ENCODE data around the gene SLC2A13. TPM values are rescaled to one million over a fixed set of nuclear protein-coding genes. Genes with fewer than 3 reads are reported as not detected.

The SLC2A13 gene
- total and polyA plus RNA-seq, 10 of the 15 experiments (the other 5 are each of a cell fraction or from before 2014, with no cell fraction given), result 0.05 to 3.7 (median 0.25) TPM

- H3K9me3 ChIP-seq (replicated peaks; ENCODE audit: control insufficient read depth, insufficient read depth, low read length), result no peaks in the 10 kb centered on the region
- no peak overlapping the region for H3K27ac ChIP-seq (ENCODE audit: control insufficient read depth, insufficient read depth)
- no peaks in the 10 kb centered on the region for H3K27me3 ChIP-seq (replicated peaks in 1 of 2; ENCODE audit: control insufficient read depth in 2 of 2, insufficient read depth in 2 of 2, low read length in 1 of 2)
- no peaks in the 10 kb centered on the region for H3K36me3 ChIP-seq (ENCODE audit: control insufficient read depth in 2 of 2, insufficient read depth in 2 of 2, low read length in 1 of 2)
- in situ Hi-C loops (cut with MboI) (no loop called here), intact Hi-C loops (cut with micrococcal nuclease; ENCODE audit: unreplicated experiment) (no loop called here)
- WGBS (ENCODE audit: insufficient coverage, insufficient replicate concordance, low lambda C conversion rate, missing lambda C conversion rate), result 36% methylated on average over 11 of the region's 11 CpGs
- no peak overlapping the region for H2AFZ ChIP-seq (ENCODE audit: control insufficient read depth, low read depth, low read length)
- POLR2A ChIA-PET, result no interaction called here
- no peaks in the 10 kb centered on the region for H3K4me1 ChIP-seq (ENCODE audit: control insufficient read depth, insufficient read depth, low read length)
- no peak overlapping the region for H3K4me2 ChIP-seq (ENCODE audit: control insufficient read depth, insufficient read depth)
- FAIRE-seq, result no peak
- DNase-seq (ENCODE audit: low read depth, low spot score), result no peak
- H3K79me2 ChIP-seq (ENCODE audit: control insufficient read depth, insufficient read depth, low read length), result no peaks in the 10 kb centered on the region
- no peak overlapping the region for H3K9ac ChIP-seq (ENCODE audit: control insufficient read depth, insufficient read depth, low read length)
- BruUV-seq (replicated peaks), result no TSS peak
- TF ChIP-seq ZNF207 (IDR thresholded peaks at IDR 0.05; ENCODE audit: borderline replicate concordance), result no peak
- TF ChIP-seq, protein P1, sequence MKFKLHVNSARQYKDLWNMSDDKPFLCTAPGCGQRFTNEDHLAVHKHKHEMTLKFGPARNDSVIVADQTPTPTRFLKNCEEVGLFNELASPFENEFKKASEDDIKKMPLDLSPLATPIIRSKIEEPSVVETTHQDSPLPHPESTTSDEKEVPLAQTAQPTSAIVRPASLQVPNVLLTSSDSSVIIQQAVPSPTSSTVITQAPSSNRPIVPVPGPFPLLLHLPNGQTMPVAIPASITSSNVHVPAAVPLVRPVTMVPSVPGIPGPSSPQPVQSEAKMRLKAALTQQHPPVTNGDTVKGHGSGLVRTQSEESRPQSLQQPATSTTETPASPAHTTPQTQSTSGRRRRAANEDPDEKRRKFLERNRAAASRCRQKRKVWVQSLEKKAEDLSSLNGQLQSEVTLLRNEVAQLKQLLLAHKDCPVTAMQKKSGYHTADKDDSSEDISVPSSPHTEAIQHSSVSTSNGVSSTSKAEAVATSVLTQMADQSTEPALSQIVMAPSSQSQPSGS (IDR thresholded peaks at IDR 0.05; ENCODE audit: low read length), result no peak
- TF ChIP-seq ZNF622 (IDR thresholded peaks at IDR 0.05), result no peak
- no peak for TF ChIP-seq YBX1 (IDR thresholded peaks at IDR 0.05)
- no peak for TF ChIP-seq USF1 (IDR thresholded peaks at IDR 0.05; ENCODE audit: borderline replicate concordance, extremely low read length, insufficient read depth, low read depth, low read length)
- SMC1A ChIA-PET (ENCODE audit: uncharacterized antibody, unreplicated experiment), result no interaction called here
- H3K4me3 ChIP-seq, result no peak overlapping the region
- RAD21 ChIA-PET (ENCODE audit: unreplicated experiment), result no interaction called here
- CTCF ChIA-PET, result no interaction called here
- no peaks in the 10 kb centered on the region for H4K20me1 ChIP-seq (ENCODE audit: control insufficient read depth, insufficient read depth)
- ATAC-seq, result no peak
Observed at GRCh38 chr12:39777465-39777864, 328.4 kb downstream of the SLC2A13 start.

DNA sequence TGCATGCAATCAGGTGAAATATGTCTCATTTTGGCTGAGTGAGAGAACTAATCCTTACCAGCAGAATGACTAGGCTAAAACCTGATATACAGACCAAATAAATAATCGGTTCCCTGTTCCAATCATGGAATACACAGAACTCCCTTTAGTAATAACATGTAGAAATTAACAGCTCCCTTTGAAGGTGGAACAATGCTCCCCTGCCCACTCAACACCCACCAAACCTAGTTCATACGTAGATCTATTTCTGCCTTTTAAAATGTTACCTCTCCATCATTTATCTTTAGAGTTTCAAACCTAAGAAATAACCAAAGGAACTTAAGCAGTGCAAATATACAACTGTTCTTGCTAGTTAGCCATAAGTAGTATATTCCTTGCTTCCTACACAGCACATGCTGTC is 332.6 kb downstream of the SLC2A13 start:
- Histone ChIP-seq H3K4me3 (no peak overlapping the region), H2AFZ (ENCODE audit: control insufficient read depth, low read depth, low read length) (no peak overlapping the region), H3K9me3 (replicated peaks; ENCODE audit: control insufficient read depth, insufficient read depth, low read length) (no peaks in the 10 kb centered on the region), H3K9ac (ENCODE audit: control insufficient read depth, insufficient read depth, low read length) (no peak overlapping the region), H4K20me1 (ENCODE audit: control insufficient read depth, insufficient read depth) (no peaks in the 10 kb centered on the region), H3K79me2 (ENCODE audit: control insufficient read depth, insufficient read depth, low read length) (no peaks in the 10 kb centered on the region), H3K27me3 (replicated peaks in 1 of 2; ENCODE audit: control insufficient read depth in 2 of 2, insufficient read depth in 2 of 2, low read length in 1 of 2) (no peaks in the 10 kb centered on the region), H3K4me2 (ENCODE audit: control insufficient read depth, insufficient read depth) (no peak overlapping the region), H3K4me1 (ENCODE audit: control insufficient read depth, insufficient read depth, low read length) (no peaks in the 10 kb centered on the region), H3K27ac (ENCODE audit: control insufficient read depth, insufficient read depth) (no peak overlapping the region), H3K36me3 (ENCODE audit: control insufficient read depth in 2 of 2, insufficient read depth in 2 of 2, low read length in 1 of 2) (no peaks in the 10 kb centered on the region)
- POLR2A ChIA-PET, result no interaction called here
- intact Hi-C loops (cut with micrococcal nuclease; ENCODE audit: unreplicated experiment), result no loop called here
- FAIRE-seq, result no peak
- SMC1A ChIA-PET (ENCODE audit: uncharacterized antibody, unreplicated experiment), result interaction anchor here (1.3 kb wide), 1 partner anchor 218 kb away, joined by 3 read pairs; no protein-coding TSS in a partner anchor
- 52% methylated on average over 2 of the region's 2 CpGs for WGBS (ENCODE audit: insufficient coverage, insufficient replicate concordance, low lambda C conversion rate, missing lambda C conversion rate)
- ATAC-seq, result no peak
- no TSS peak for BruUV-seq (replicated peaks)
- DNase-seq (ENCODE audit: low read depth, low spot score), result no peak
- CTCF ChIA-PET, result no interaction called here
- in situ Hi-C loops (cut with MboI), result no loop called here
- RAD21 ChIA-PET (ENCODE audit: unreplicated experiment), result no interaction called here
- TF ChIP-seq PRDM15 (CRISPR knock-in tag; IDR thresholded peaks at IDR 0.05) (no peak), ZBTB33 (IDR thresholded peaks at IDR 0.05) (no peak), STAT3 (IDR thresholded peaks at IDR 0.05; ENCODE audit: low read depth, low read length) (no peak)

Data from GM12878 (cell line).